ENCODE measurements around the gene CPSF7.

Gene CPSF7

DNA sequence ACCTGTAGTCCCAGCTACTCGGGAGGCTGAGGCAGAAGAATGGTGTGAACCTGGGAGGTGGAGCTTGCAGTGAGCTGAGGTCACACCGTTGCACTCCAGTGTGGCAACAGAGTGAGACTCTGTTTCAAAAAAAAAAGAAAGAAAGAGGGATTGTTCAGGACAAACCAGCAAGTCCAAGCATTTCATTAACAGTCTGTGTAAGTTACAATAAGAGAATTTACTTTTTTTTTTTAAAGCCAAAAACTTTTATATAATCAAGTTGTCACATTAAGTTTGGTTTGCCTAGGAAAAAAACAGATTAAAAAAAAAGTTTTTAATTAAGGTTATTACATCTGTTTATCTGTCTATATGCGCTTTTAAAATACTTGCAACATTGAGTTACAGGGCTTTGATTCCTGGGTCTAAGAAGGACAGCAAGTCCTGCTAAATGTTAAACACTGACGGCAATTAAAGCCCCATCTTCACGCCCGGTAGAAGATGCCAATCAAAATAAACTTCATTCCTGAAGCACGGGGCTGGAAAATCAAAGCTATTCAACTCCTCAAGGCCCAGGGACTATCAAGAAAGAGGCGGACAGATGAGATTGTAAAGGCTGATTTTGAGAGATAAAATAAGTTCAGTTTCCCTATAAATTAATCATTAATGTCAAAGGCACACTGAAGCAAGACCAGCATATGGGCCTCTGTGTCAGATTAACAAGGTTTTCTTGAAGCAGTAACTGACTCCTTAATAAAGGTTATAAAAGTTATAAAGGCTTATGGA, 56.9 kb downstream of the CPSF7 start:
- Histone ChIP-seq H3K4me1 (ENCODE audit: insufficient read depth, low read length) (no peaks in the 10 kb centered on the region), H2AFZ (ENCODE audit: low read depth, low read length) (no peak overlapping the region), H3K27me3 (ENCODE audit: insufficient read depth, low read length, poor library complexity) (no peaks in the 10 kb centered on the region), H3K36me3 (ENCODE audit: insufficient read depth, low read length) (peaks cover 55% of the 10 kb centered on the region), H3K9ac (ENCODE audit: low read depth, low read length) (no peak overlapping the region), H3K79me2 (ENCODE audit: insufficient read depth, low read length) (no peaks in the 10 kb centered on the region), H3K4me2 (ENCODE audit: insufficient read depth, low read length) (no peak overlapping the region), H3K9me3 (ENCODE audit: insufficient read depth, low read length, severe bottlenecking) (peaks cover 29% of the 10 kb centered on the region), H3K4me3 (ENCODE audit: low read depth in 1 of 2, low read length in 2 of 2) (no peak overlapping the region), H3K27ac (ENCODE audit: low read length) (no peak overlapping the region), H4K20me1 (ENCODE audit: insufficient read depth, low read length) (no peaks in the 10 kb centered on the region)
- ATAC-seq (ENCODE audit: insufficient read depth, low read depth) = no peak
- DNase-seq = no peak
- no peak for TF ChIP-seq EZH2 (IDR thresholded peaks at IDR 0.05; ENCODE audit: borderline replicate concordance, low read depth, low read length, severe bottlenecking)
- TF ChIP-seq, protein P1, sequence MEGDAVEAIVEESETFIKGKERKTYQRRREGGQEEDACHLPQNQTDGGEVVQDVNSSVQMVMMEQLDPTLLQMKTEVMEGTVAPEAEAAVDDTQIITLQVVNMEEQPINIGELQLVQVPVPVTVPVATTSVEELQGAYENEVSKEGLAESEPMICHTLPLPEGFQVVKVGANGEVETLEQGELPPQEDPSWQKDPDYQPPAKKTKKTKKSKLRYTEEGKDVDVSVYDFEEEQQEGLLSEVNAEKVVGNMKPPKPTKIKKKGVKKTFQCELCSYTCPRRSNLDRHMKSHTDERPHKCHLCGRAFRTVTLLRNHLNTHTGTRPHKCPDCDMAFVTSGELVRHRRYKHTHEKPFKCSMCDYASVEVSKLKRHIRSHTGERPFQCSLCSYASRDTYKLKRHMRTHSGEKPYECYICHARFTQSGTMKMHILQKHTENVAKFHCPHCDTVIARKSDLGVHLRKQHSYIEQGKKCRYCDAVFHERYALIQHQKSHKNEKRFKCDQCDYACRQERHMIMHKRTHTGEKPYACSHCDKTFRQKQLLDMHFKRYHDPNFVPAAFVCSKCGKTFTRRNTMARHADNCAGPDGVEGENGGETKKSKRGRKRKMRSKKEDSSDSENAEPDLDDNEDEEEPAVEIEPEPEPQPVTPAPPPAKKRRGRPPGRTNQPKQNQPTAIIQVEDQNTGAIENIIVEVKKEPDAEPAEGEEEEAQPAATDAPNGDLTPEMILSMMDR (IDR thresholded peaks at IDR 0.05; ENCODE audit: borderline replicate concordance, extremely low read depth, low read length, poor library complexity, severe bottlenecking) = no peak

DNA sequence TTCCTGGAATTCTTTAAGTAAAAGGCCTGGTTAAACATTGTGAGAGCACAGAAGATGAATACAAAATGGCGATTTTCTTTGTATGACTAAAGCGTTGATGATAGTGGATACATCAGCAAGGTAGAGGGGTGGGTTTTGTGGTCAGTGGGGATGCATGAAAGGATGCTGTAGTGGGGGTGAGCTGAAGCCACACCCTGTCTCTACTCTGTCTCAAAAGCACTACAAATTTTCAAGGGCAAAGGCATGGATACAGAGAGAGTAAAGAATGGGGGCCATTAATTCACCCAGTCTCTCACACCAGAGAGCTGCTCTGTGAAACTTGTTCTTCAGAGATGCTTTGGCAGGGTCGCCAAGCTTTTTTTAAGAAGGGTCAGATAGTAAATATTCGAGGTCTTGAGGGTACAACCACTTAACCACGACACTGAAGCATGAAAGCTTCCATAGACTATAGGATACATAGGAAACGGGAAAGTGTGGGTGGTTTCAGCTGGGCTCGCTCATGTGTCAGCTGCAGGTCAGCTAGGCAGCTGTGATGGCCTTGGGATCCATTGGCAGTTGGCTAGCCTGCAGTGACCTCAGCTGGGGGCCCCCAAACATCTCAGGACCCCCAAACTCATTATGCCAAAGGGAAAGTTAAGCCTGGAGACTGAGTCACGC, 59.3 kb downstream of the CPSF7 start:
- Histone ChIP-seq H3K79me2 (ENCODE audit: insufficient read depth, low read length) (no peaks in the 10 kb centered on the region), H2AFZ (ENCODE audit: low read depth, low read length) (no peak overlapping the region), H3K27me3 (ENCODE audit: insufficient read depth, low read length, poor library complexity) (no peaks in the 10 kb centered on the region), H3K27ac (ENCODE audit: low read length) (no peak overlapping the region), H4K20me1 (ENCODE audit: insufficient read depth, low read length) (no peaks in the 10 kb centered on the region), H3K4me3 (ENCODE audit: low read depth in 1 of 2, low read length in 2 of 2) (no peak overlapping the region), H3K4me1 (ENCODE audit: insufficient read depth, low read length) (no peaks in the 10 kb centered on the region), H3K36me3 (ENCODE audit: insufficient read depth, low read length) (peaks cover 74% of the 10 kb centered on the region), H3K4me2 (ENCODE audit: insufficient read depth, low read length) (no peak overlapping the region), H3K9me3 (ENCODE audit: insufficient read depth, low read length, severe bottlenecking) (peaks cover 27% of the 10 kb centered on the region), H3K9ac (ENCODE audit: low read depth, low read length) (no peak overlapping the region)
- peak; percentile 51 for ATAC-seq (ENCODE audit: insufficient read depth, low read depth)
- TF ChIP-seq, protein P1 (IDR thresholded peaks at IDR 0.05; ENCODE audit: borderline replicate concordance, extremely low read depth, low read length, poor library complexity, severe bottlenecking) = no peak
- no peak for TF ChIP-seq EZH2 (IDR thresholded peaks at IDR 0.05; ENCODE audit: borderline replicate concordance, low read depth, low read length, severe bottlenecking)
- DNase-seq = no peak

DNA sequence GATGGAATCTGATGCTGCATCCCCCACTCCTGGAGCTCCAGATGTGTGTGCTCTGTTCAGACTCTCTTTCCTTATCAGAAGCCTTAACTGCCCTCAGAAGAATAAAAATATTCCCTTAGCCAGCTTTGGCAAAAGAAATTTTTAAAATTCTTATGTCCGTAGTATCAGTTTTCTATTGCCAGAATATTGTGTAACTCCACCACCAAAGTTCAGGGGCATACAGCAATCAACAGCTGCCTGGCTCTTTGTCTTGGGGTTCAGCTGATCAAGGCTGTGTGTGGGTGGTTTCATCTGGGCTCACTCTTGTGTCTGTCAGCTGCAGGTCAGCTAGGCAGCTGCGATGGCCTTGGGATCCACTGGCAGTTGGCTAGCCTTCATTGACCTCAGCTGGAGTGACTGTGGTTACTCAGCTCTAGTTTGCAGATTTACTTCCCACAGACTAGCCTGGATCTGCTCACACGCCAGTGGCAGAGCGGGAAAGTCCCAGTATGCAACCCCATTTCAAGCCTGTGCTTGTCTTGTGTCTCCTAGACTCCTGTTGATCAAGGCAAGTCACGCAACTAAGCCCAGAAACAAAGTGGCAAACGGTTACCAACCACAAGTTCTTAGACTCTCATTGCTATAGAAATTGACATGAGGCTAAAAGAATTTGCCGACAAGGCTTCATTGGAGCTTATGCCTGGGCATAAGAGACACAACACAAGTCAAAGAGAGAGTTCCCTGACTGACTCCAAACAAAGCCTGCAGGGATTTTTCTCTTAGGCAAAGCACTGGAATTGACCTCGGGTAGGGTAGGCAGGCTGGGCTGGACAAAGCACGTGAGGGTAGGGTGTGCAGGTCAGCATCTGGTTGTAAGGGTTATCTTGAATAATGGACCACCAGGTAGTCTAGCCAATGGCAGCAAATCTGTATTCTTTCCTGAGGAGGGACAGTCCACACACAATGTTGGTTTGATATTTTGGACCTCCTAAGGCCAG, 60.1 kb downstream of the CPSF7 start:
- ATAC-seq (ENCODE audit: insufficient read depth, low read depth) = 0 out of 3 replicates have a peak, but pooled peaks have one; percentile 20
- peaks cover 73% of the 10 kb centered on the region for H3K36me3 ChIP-seq (ENCODE audit: insufficient read depth, low read length)

More for the DNA sequence above, 60.1 kb downstream of the CPSF7 start:
- Histone ChIP-seq H3K79me2 (ENCODE audit: insufficient read depth, low read length) (no peaks in the 10 kb centered on the region), H3K9me3 (ENCODE audit: insufficient read depth, low read length, severe bottlenecking) (peaks cover 21% of the 10 kb centered on the region), H3K4me3 (ENCODE audit: low read depth in 1 of 2, low read length in 2 of 2) (no peak overlapping the region), H2AFZ (ENCODE audit: low read depth, low read length) (no peak overlapping the region), H3K9ac (ENCODE audit: low read depth, low read length) (no peak overlapping the region), H3K27me3 (ENCODE audit: insufficient read depth, low read length, poor library complexity) (no peaks in the 10 kb centered on the region), H3K4me1 (ENCODE audit: insufficient read depth, low read length) (no peaks in the 10 kb centered on the region), H4K20me1 (ENCODE audit: insufficient read depth, low read length) (no peaks in the 10 kb centered on the region), H3K4me2 (ENCODE audit: insufficient read depth, low read length) (no peak overlapping the region), H3K27ac (ENCODE audit: low read length) (no peak overlapping the region)
- no peak for TF ChIP-seq EZH2 (IDR thresholded peaks at IDR 0.05; ENCODE audit: borderline replicate concordance, low read depth, low read length, severe bottlenecking)
- TF ChIP-seq, protein P1 (IDR thresholded peaks at IDR 0.05; ENCODE audit: borderline replicate concordance, extremely low read depth, low read length, poor library complexity, severe bottlenecking) = no peak
- no peak for DNase-seq

All from DND-41 (cell line).